ENCODE data around the gene NSMCE3.

NSMCE3 gene

GRCh38 chr15:29269485-29270168 lies at the start of gene NSMCE3:
Gene NSMCE3, minus strand, starts transcription at chr15:29269822. Its CDS starts 117 bp downstream, at chr15:29269705.
- Histone ChIP-seq H3K4me1 (ENCODE audit: control insufficient read depth, insufficient read depth, low read length) (peaks cover 34% of the 10 kb centered on the region), H3K4me3 (ENCODE audit: low read length) (peak within 1 kb of the TSS; percentile 98)
- DNase-seq (ENCODE audit: low read depth): peak; percentile 96

GRCh38 chr15:29316422-29316821 lies 46.8 kb upstream of the NSMCE3 start:
- Histone ChIP-seq H3K9ac (ENCODE audit: low read length) (no peak overlapping the region), H3K9me3 (ENCODE audit: control insufficient read depth, low read length) (no peaks in the 10 kb centered on the region), H3K4me1 (ENCODE audit: control insufficient read depth, insufficient read depth, low read length) (peaks cover 15% of the 10 kb centered on the region), H3K4me3 (ENCODE audit: low read length) (no peak overlapping the region), H3K27me3 (replicated peaks; ENCODE audit: control insufficient read depth, insufficient read depth, low read length) (no peaks in the 10 kb centered on the region), H3K36me3 (ENCODE audit: control insufficient read depth, insufficient read depth, low read length, severe bottlenecking) (no peaks in the 10 kb centered on the region)
- peak; percentile 13 for DNase-seq (ENCODE audit: low read depth)

More at GRCh38 chr15:29269485-29270168, at the start of gene NSMCE3:
- H3K9me3 ChIP-seq (ENCODE audit: control insufficient read depth, low read length): no peaks in the 10 kb centered on the region
- H3K36me3 ChIP-seq (ENCODE audit: control insufficient read depth, insufficient read depth, low read length, severe bottlenecking): no peaks in the 10 kb centered on the region
- peak within 1 kb of the TSS; percentile 83 for H3K9ac ChIP-seq (ENCODE audit: low read length)
- no peaks in the 10 kb centered on the region for H3K27me3 ChIP-seq (replicated peaks; ENCODE audit: control insufficient read depth, insufficient read depth, low read length)

GRCh38 chr15:29312387-29312786 lies 42.8 kb upstream of the NSMCE3 start:
- Histone ChIP-seq H3K9ac (ENCODE audit: low read length) (no peak overlapping the region), H3K27me3 (replicated peaks; ENCODE audit: control insufficient read depth, insufficient read depth, low read length) (no peaks in the 10 kb centered on the region)
- peak; percentile 82 for DNase-seq (ENCODE audit: low read depth)

GRCh38 chr15:29311696-29312095 lies 42.1 kb upstream of the NSMCE3 start:
- H3K4me3 ChIP-seq (ENCODE audit: low read length): no peak overlapping the region
- no peaks in the 10 kb centered on the region for H3K36me3 ChIP-seq (ENCODE audit: control insufficient read depth, insufficient read depth, low read length, severe bottlenecking)
- H3K27me3 ChIP-seq (replicated peaks; ENCODE audit: control insufficient read depth, insufficient read depth, low read length): no peaks in the 10 kb centered on the region
- DNase-seq (ENCODE audit: low read depth): peak; percentile 1
- H3K9me3 ChIP-seq (ENCODE audit: control insufficient read depth, low read length): no peaks in the 10 kb centered on the region
- peaks cover 15% of the 10 kb centered on the region for H3K4me1 ChIP-seq (ENCODE audit: control insufficient read depth, insufficient read depth, low read length)
- peak overlapping the region; percentile 0 for H3K9ac ChIP-seq (ENCODE audit: low read length)

More at GRCh38 chr15:29312387-29312786, 42.8 kb upstream of the NSMCE3 start:
- Histone ChIP-seq H3K4me1 (ENCODE audit: control insufficient read depth, insufficient read depth, low read length) (peaks cover 15% of the 10 kb centered on the region), H3K9me3 (ENCODE audit: control insufficient read depth, low read length) (no peaks in the 10 kb centered on the region), H3K36me3 (ENCODE audit: control insufficient read depth, insufficient read depth, low read length, severe bottlenecking) (no peaks in the 10 kb centered on the region), H3K4me3 (ENCODE audit: low read length) (no peak overlapping the region)

- Histone ChIP-seq H3K4me1 (ENCODE audit: control insufficient read depth, insufficient read depth, low read length) (peaks cover 15% of the 10 kb centered on the region), H3K4me3 (ENCODE audit: low read length) (no peak overlapping the region), H3K27me3 (replicated peaks; ENCODE audit: control insufficient read depth, insufficient read depth, low read length) (peaks cover 4% of the 10 kb centered on the region), H3K36me3 (ENCODE audit: control insufficient read depth, insufficient read depth, low read length, severe bottlenecking) (no peaks in the 10 kb centered on the region), H3K9me3 (ENCODE audit: control insufficient read depth, low read length) (no peaks in the 10 kb centered on the region), H3K9ac (ENCODE audit: low read length) (no peak overlapping the region)
- DNase-seq (ENCODE audit: low read depth): no peak
Observed at GRCh38 chr15:29309139-29309538, 39.5 kb upstream of the NSMCE3 start.

- H3K4me1 ChIP-seq (ENCODE audit: control insufficient read depth, insufficient read depth, low read length): peaks cover 15% of the 10 kb centered on the region
- H3K27me3 ChIP-seq (replicated peaks; ENCODE audit: control insufficient read depth, insufficient read depth, low read length): peaks cover 4% of the 10 kb centered on the region
- H3K9me3 ChIP-seq (ENCODE audit: control insufficient read depth, low read length): no peaks in the 10 kb centered on the region
- no peak overlapping the region for H3K4me3 ChIP-seq (ENCODE audit: low read length)
- no peak overlapping the region for H3K9ac ChIP-seq (ENCODE audit: low read length)
- DNase-seq (ENCODE audit: low read depth): no peak
- no peaks in the 10 kb centered on the region for H3K36me3 ChIP-seq (ENCODE audit: control insufficient read depth, insufficient read depth, low read length, severe bottlenecking)
Observed at GRCh38 chr15:29308299-29308698, 38.7 kb upstream of the NSMCE3 start.

- Histone ChIP-seq H3K27me3 (replicated peaks; ENCODE audit: control insufficient read depth, insufficient read depth, low read length) (peaks cover 4% of the 10 kb centered on the region), H3K4me1 (ENCODE audit: control insufficient read depth, insufficient read depth, low read length) (no peaks in the 10 kb centered on the region), H3K9ac (ENCODE audit: low read length) (no peak overlapping the region), H3K36me3 (ENCODE audit: control insufficient read depth, insufficient read depth, low read length, severe bottlenecking) (no peaks in the 10 kb centered on the region), H3K9me3 (ENCODE audit: control insufficient read depth, low read length) (no peaks in the 10 kb centered on the region), H3K4me3 (ENCODE audit: low read length) (no peak overlapping the region)
- DNase-seq (ENCODE audit: low read depth): no peak
Observed at GRCh38 chr15:29305556-29305955, 35.9 kb upstream of the NSMCE3 start.

- H3K4me3 ChIP-seq (ENCODE audit: low read length): no peak overlapping the region
- DNase-seq (ENCODE audit: low read depth): no peak
- no peaks in the 10 kb centered on the region for H3K36me3 ChIP-seq (ENCODE audit: control insufficient read depth, insufficient read depth, low read length, severe bottlenecking)
- no peak overlapping the region for H3K9ac ChIP-seq (ENCODE audit: low read length)
- peaks cover 4% of the 10 kb centered on the region for H3K27me3 ChIP-seq (replicated peaks; ENCODE audit: control insufficient read depth, insufficient read depth, low read length)
- no peaks in the 10 kb centered on the region for H3K4me1 ChIP-seq (ENCODE audit: control insufficient read depth, insufficient read depth, low read length)
- H3K9me3 ChIP-seq (ENCODE audit: control insufficient read depth, low read length): no peaks in the 10 kb centered on the region
Observed at GRCh38 chr15:29302871-29303270, 33.2 kb upstream of the NSMCE3 start.

GRCh38 chr15:29299784-29300183 lies 30.2 kb upstream of the NSMCE3 start:
- Histone ChIP-seq H3K9ac (ENCODE audit: low read length) (no peak overlapping the region), H3K27me3 (replicated peaks; ENCODE audit: control insufficient read depth, insufficient read depth, low read length) (no peaks in the 10 kb centered on the region), H3K36me3 (ENCODE audit: control insufficient read depth, insufficient read depth, low read length, severe bottlenecking) (no peaks in the 10 kb centered on the region), H3K4me1 (ENCODE audit: control insufficient read depth, insufficient read depth, low read length) (no peaks in the 10 kb centered on the region), H3K4me3 (ENCODE audit: low read length) (no peak overlapping the region), H3K9me3 (ENCODE audit: control insufficient read depth, low read length) (no peaks in the 10 kb centered on the region)
- no peak for DNase-seq (ENCODE audit: low read depth)

GRCh38 chr15:29299331-29299730 lies 29.7 kb upstream of the NSMCE3 start:
- H3K36me3 ChIP-seq (ENCODE audit: control insufficient read depth, insufficient read depth, low read length, severe bottlenecking): no peaks in the 10 kb centered on the region
- no peaks in the 10 kb centered on the region for H3K27me3 ChIP-seq (replicated peaks; ENCODE audit: control insufficient read depth, insufficient read depth, low read length)
- H3K4me1 ChIP-seq (ENCODE audit: control insufficient read depth, insufficient read depth, low read length): no peaks in the 10 kb centered on the region
- H3K4me3 ChIP-seq (ENCODE audit: low read length): no peak overlapping the region
- H3K9ac ChIP-seq (ENCODE audit: low read length): no peak overlapping the region
- no peaks in the 10 kb centered on the region for H3K9me3 ChIP-seq (ENCODE audit: control insufficient read depth, low read length)
- no peak for DNase-seq (ENCODE audit: low read depth)

- no peaks in the 10 kb centered on the region for H3K27me3 ChIP-seq (replicated peaks; ENCODE audit: control insufficient read depth, insufficient read depth, low read length)
- no peak overlapping the region for H3K4me3 ChIP-seq (ENCODE audit: low read length)
- DNase-seq (ENCODE audit: low read depth): no peak
- no peaks in the 10 kb centered on the region for H3K4me1 ChIP-seq (ENCODE audit: control insufficient read depth, insufficient read depth, low read length)
- no peak overlapping the region for H3K9ac ChIP-seq (ENCODE audit: low read length)
- H3K9me3 ChIP-seq (ENCODE audit: control insufficient read depth, low read length): peaks cover 4% of the 10 kb centered on the region
- no peaks in the 10 kb centered on the region for H3K36me3 ChIP-seq (ENCODE audit: control insufficient read depth, insufficient read depth, low read length, severe bottlenecking)
Observed at GRCh38 chr15:29294732-29295325, 25.2 kb upstream of the NSMCE3 start.

Measured in adipocyte (in vitro differentiated cells).